Measurements from ENCODE around the gene DISP1. TPM values are rescaled to one million over a fixed set of nuclear protein-coding genes. Genes with fewer than 3 reads are reported as not detected.

The DISP1 gene
- total RNA-seq, 1 experiment from 2014 or later: 2.8 TPM

GRCh38 chr1:222769971-222770620 lies 44.7 kb upstream of the DISP1 start:
- Mint-ChIP-seq H3K4me1 (no peaks in the 10 kb centered on the region), H3K4me3 (no peak overlapping the region), H3K9me3 (peaks cover 35% of the 10 kb centered on the region), H3K27me3 (ENCODE audit: low read depth) (peaks cover 5% of the 10 kb centered on the region; the same call in 1 of the 2 replicates), H3K27ac (no peak overlapping the region), H3K36me3 (peaks cover 15% of the 10 kb centered on the region)
- ChIA-PET CTCF (interaction anchor here (1.2 kb wide), 1 partner anchor 320 kb away, joined by 5 read pairs; no protein-coding TSS in a partner anchor), POLR2A (no interaction called here)
- DNase-seq (ENCODE audit: low spot score) (no peak), ATAC-seq (no peak)
- no peak for TF ChIP-seq ZNF532 (CRISPR knock-in tag; IDR thresholded peaks at IDR 0.05; ENCODE audit: borderline replicate concordance)
- no peak for TF ChIP-seq ZNF396 (CRISPR knock-in tag; IDR thresholded peaks at IDR 0.05; ENCODE audit: borderline replicate concordance)
- TF ChIP-seq JAZF1 (CRISPR knock-in tag; IDR thresholded peaks at IDR 0.05): no peak
- no peak for TF ChIP-seq ZNF232 (CRISPR knock-in tag; IDR thresholded peaks at IDR 0.05)
- no peak for TF ChIP-seq ZNF281 (CRISPR knock-in tag; IDR thresholded peaks at IDR 0.05)
- TF ChIP-seq CREB1 (CRISPR knock-in tag; IDR thresholded peaks at IDR 0.05): no peak
- TF ChIP-seq ATF2 (CRISPR knock-in tag; IDR thresholded peaks at IDR 0.05; ENCODE audit: borderline replicate concordance, low read depth): no peak
- no peak for TF ChIP-seq SMAD4 (CRISPR knock-in tag; IDR thresholded peaks at IDR 0.05)
- no peak for TF ChIP-seq ETV6 (CRISPR knock-in tag; IDR thresholded peaks at IDR 0.05)
- TF ChIP-seq ARID4B (CRISPR knock-in tag; IDR thresholded peaks at IDR 0.05; ENCODE audit: borderline replicate concordance): no peak

GRCh38 chr1:222772996-222773379 lies 41.9 kb upstream of the DISP1 start:
- no peaks in the 10 kb centered on the region for H3K4me1 Mint-ChIP-seq
- TF ChIP-seq STAT6 (CRISPR knock-in tag; conservative IDR thresholded peaks at IDR 0.05; ENCODE audit: low read depth) (no peak), JUN (CRISPR knock-in tag; IDR thresholded peaks at IDR 0.05) (no peak), ZBTB21 (CRISPR knock-in tag; IDR thresholded peaks at IDR 0.05; ENCODE audit: borderline replicate concordance) (no peak), ZMAT4 (CRISPR knock-in tag; IDR thresholded peaks at IDR 0.05) (no peak), OVOL2 (CRISPR knock-in tag; IDR thresholded peaks at IDR 0.05; ENCODE audit: borderline replicate concordance) (no peak)
- H3K9me3 Mint-ChIP-seq: peaks cover 24% of the 10 kb centered on the region
- DNase-seq (ENCODE audit: low spot score) (no peak), ATAC-seq (no peak)
- CTCF ChIA-PET: interaction anchor here (1.7 kb wide), 1 partner anchor 317 kb away, joined by 4 read pairs; no protein-coding TSS in a partner anchor
- H3K36me3 Mint-ChIP-seq: peaks cover 15% of the 10 kb centered on the region
- no peak overlapping the region for H3K4me3 Mint-ChIP-seq
- no peak overlapping the region for H3K27ac Mint-ChIP-seq
- POLR2A ChIA-PET: no interaction called here
- H3K27me3 Mint-ChIP-seq (ENCODE audit: low read depth): peaks cover 3% of the 10 kb centered on the region; the same call in 1 of the 2 replicates
